ENCODE measurements around the gene ITIH3.

ITIH3 gene

GRCh38 chr3:52857133-52857532 lies 62.5 kb downstream of the ITIH3 start:
- Histone ChIP-seq H3K9me3 (ENCODE audit: insufficient read depth, low read depth, low read length) (no peaks in the 10 kb centered on the region), H3K4me3 (ENCODE audit: low read length) (no peak overlapping the region), H3K4me1 (ENCODE audit: insufficient read depth, low read length) (no peaks in the 10 kb centered on the region), H3K9ac (ENCODE audit: low read depth, low read length) (no peak overlapping the region), H3K27me3 (ENCODE audit: insufficient read depth, low read length) (no peaks in the 10 kb centered on the region), H3K36me3 (ENCODE audit: insufficient read depth, low read depth, low read length) (peaks cover 5% of the 10 kb centered on the region; the same call in 1 of the 2 replicates), H3K27ac (ENCODE audit: low read length) (no peak overlapping the region)

- Histone ChIP-seq H3K9ac (ENCODE audit: low read depth, low read length) (no peak overlapping the region), H3K4me1 (ENCODE audit: insufficient read depth, low read length) (no peaks in the 10 kb centered on the region), H3K27me3 (ENCODE audit: insufficient read depth, low read length) (no peaks in the 10 kb centered on the region), H3K36me3 (ENCODE audit: insufficient read depth, low read depth, low read length) (no peaks in the 10 kb centered on the region), H3K27ac (ENCODE audit: low read length) (no peak overlapping the region), H3K9me3 (ENCODE audit: insufficient read depth, low read depth, low read length) (no peaks in the 10 kb centered on the region), H3K4me3 (ENCODE audit: low read length) (no peak overlapping the region)
Measured at GRCh38 chr3:52857864-52858263, 63.3 kb downstream of the ITIH3 start.

Data from iPS-20b (cell line).